Liver (tissue), 9 donors: ENCODE results near the gene PACS1. TPM values are rescaled to one million over a fixed set of nuclear protein-coding genes. Genes with fewer than 3 reads are reported as not detected.
A peak's percentile ranks its signal among the peaks of the same experiment; 100 is the strongest.

Source experiments
- DNase-seq: peaks from one replicate; pipeline ENCODE4 v3.0.0-alpha.2; 2017; ENCODE audit warnings: low spot score
- H3K27ac ChIP-seq, 2 donors: one replicate each; pipeline ENCODE4 v1.7.0; 2013; ENCODE audit warnings: inconsistent platforms in 2 of 2, low read length in 2 of 2, control low read depth in 1 of 2, low read depth in 1 of 2, mild to moderate bottlenecking in 1 of 2
- H3K27me3 ChIP-seq, 4 donors: one replicate each; pipeline versions ENCODE4 v1.6.1 to v1.7.0; 2013; ENCODE audit warnings: low read length in 3 of 4, inconsistent platforms in 1 of 4, mild to moderate bottlenecking in 1 of 4, moderate library complexity in 1 of 4; ENCODE audit not compliant: control insufficient read depth in 4 of 4, insufficient read depth in 4 of 4
- H3K36me3 ChIP-seq, 4 donors: one replicate each; pipeline versions ENCODE4 v1.6.1 to v1.7.0; 2013; ENCODE audit warnings: low read length in 3 of 4, mild to moderate bottlenecking in 3 of 4, low read depth in 1 of 4, moderate library complexity in 1 of 4; ENCODE audit not compliant: control insufficient read depth in 4 of 4, insufficient read depth in 3 of 4
- H3K4me1 ChIP-seq, 4 donors: one replicate each; pipeline versions ENCODE4 v1.6.1 to v1.7.0; 2013; ENCODE audit warnings: low read length in 3 of 4, mild to moderate bottlenecking in 3 of 4, moderate library complexity in 1 of 4; ENCODE audit not compliant: control insufficient read depth in 4 of 4, insufficient read depth in 4 of 4
- H3K4me3 ChIP-seq, 3 donors: one replicate each; pipeline versions ENCODE4 v1.6.1 to v1.7.0; 2013; ENCODE audit warnings: low read length in 3 of 3, control low read depth in 1 of 3, low read depth in 1 of 3, mild to moderate bottlenecking in 1 of 3
- H3K9ac ChIP-seq, 2 donors: one replicate each; pipeline ENCODE4 v1.7.0; 2013; ENCODE audit warnings: low read length in 2 of 2, mild to moderate bottlenecking in 2 of 2, moderate library complexity in 2 of 2, control low read depth in 1 of 2, low read depth in 1 of 2
- H3K9me3 ChIP-seq, 4 donors: one replicate each; pipeline versions ENCODE4 v1.6.1 to v1.7.0; 2013; ENCODE audit warnings: low read length in 3 of 4; ENCODE audit not compliant: control insufficient read depth in 4 of 4
- ATF3 ChIP-seq: IDR thresholded peaks from 2 replicates; pipeline ENCODE4 v1.6.1; 2016; ENCODE audit warnings: antibody characterized with exemption
- CTCF ChIP-seq: fragments of 150-350 bp; IDR thresholded peaks from 2 replicates; pipeline ENCODE4 v1.5.1; 2017; ENCODE audit warnings: improper control_type of control experiment, low read depth, low read length; ENCODE audit not compliant: missing input control
- EGR1 ChIP-seq, 2 donors: IDR thresholded peaks; 2 replicates each; pipeline ENCODE4 v1.6.1; 2016 to 2018; ENCODE audit warnings: antibody characterized with exemption in 2 of 2, low read depth in 2 of 2
- FOXA1 ChIP-seq: IDR thresholded peaks from 2 replicates; pipeline ENCODE4 v1.6.1; 2016; ENCODE audit warnings: antibody characterized with exemption
- FOXA2 ChIP-seq: IDR thresholded peaks from 2 replicates; pipeline ENCODE4 v1.6.1; 2016; ENCODE audit warnings: antibody characterized with exemption
- GABPA ChIP-seq, 2 donors: IDR thresholded peaks in 1 of 2; conservative IDR thresholded peaks in 1 of 2; 2 replicates each; pipeline ENCODE4 v1.6.1; 2016; ENCODE audit warnings: antibody characterized with exemption in 2 of 2, mild to moderate bottlenecking in 1 of 2, moderate library complexity in 1 of 2
- HNF4A ChIP-seq, 2 donors: conservative IDR thresholded peaks; 2 replicates each; pipeline ENCODE4 v1.6.1; 2016; ENCODE audit warnings: antibody characterized with exemption in 2 of 2, mild to moderate bottlenecking in 2 of 2
- HNF4G ChIP-seq: IDR thresholded peaks from 2 replicates; pipeline ENCODE4 v1.6.1; 2016; ENCODE audit warnings: antibody characterized with exemption
- JUND ChIP-seq, 2 donors: IDR thresholded peaks; 2 replicates each; pipeline ENCODE4 v1.6.1; 2016; ENCODE audit warnings: antibody characterized with exemption in 2 of 2
- MAX ChIP-seq: IDR thresholded peaks from 2 replicates; pipeline ENCODE4 v1.6.1; 2016; ENCODE audit warnings: antibody characterized with exemption
- NR2F2 ChIP-seq: IDR thresholded peaks from 2 replicates; pipeline ENCODE4 v1.6.1; 2016; ENCODE audit warnings: antibody characterized with exemption
- RAD21 ChIP-seq, 2 donors: IDR thresholded peaks; 2 replicates each; pipeline ENCODE4 v1.6.1; 2016; ENCODE audit warnings: antibody characterized with exemption in 2 of 2, mild to moderate bottlenecking in 2 of 2
- REST ChIP-seq: IDR thresholded peaks from 2 replicates; pipeline ENCODE4 v1.6.1; 2016; ENCODE audit warnings: antibody characterized with exemption, mild to moderate bottlenecking
- RXRA ChIP-seq, 2 donors: IDR thresholded peaks; 2 replicates each; pipeline ENCODE4 v1.6.1; 2017 to 2018; ENCODE audit warnings: antibody characterized with exemption in 2 of 2, mild to moderate bottlenecking in 1 of 2
- SP1 ChIP-seq: IDR thresholded peaks from 2 replicates; pipeline ENCODE4 v1.6.1; 2018; ENCODE audit warnings: antibody characterized with exemption, mild to moderate bottlenecking
- TAF1 ChIP-seq: conservative IDR thresholded peaks from 2 replicates; pipeline ENCODE4 v1.6.1; 2016; ENCODE audit warnings: antibody characterized with exemption, mild to moderate bottlenecking
- YY1 ChIP-seq: IDR thresholded peaks from 2 replicates; pipeline ENCODE4 v1.6.1; 2016; ENCODE audit warnings: antibody characterized with exemption, mild to moderate bottlenecking
- ZBTB33 ChIP-seq: IDR thresholded peaks from 2 replicates; pipeline ENCODE4 v1.6.1; 2016; ENCODE audit warnings: antibody characterized with exemption
- WGBS: extraction: QIAGEN DNeasy Blood & Tissue Kit; methylation state at CpG from one replicate; pipeline ENCODE4 v1.1.7; 2013; 5-methylcytosine and 5-hydroxymethylcytosine counted together
- polyA plus RNA-seq, 2 donors: library from polyadenylated mRNA; stranded (reverse) in 1 of 2; unstranded in 1 of 2; fragments of 200-250 nt in 1 of 2; fragments of >200 nt in 1 of 2; fragmentation: Nextera tagmentation in 1 of 2; extraction: Ambion mirVana in 1 of 2; gene quantifications; one replicate each; pipeline versions ENCODE4 v1.2.1 to v1.2.3, GENCODE V29; 2013 to 2015
- total RNA-seq, 2 donors: library from RNA; depleted of rRNA; stranded (reverse); fragments of >200 nt; gene quantifications; one replicate each; pipeline ENCODE4 v1.2.3, GENCODE V29; 2014
- donor health status: healthy.
- donor health status: healthy.
- donor health status: healthy.
- donor health status: healthy.
- donor health status: healthy.

Gene PACS1
- total and polyA plus RNA-seq, 4 donors = 2.7 to 9.1 (median 7.3) TPM

GRCh38 chr11:66222358-66223149, 152.5 kb downstream of the PACS1 start:
- DNase-seq = peak; percentile 89
- Histone ChIP-seq H3K9ac (no peak overlapping the region), H3K27ac (peak overlapping the region in 1 of 2 donors; percentile 3), H3K4me3 (no peak overlapping the region), H3K9me3 (no peaks in the 10 kb centered on the region), H3K4me1 (peaks cover 0 to 3% (median 0%) of the 10 kb centered on the region in 4 donors), H3K36me3 (peaks cover 0 to 7% (median 3%) of the 10 kb centered on the region in 4 donors), H3K27me3 (no peaks in the 10 kb centered on the region)
- TF ChIP-seq REST (peak; percentile 46), GABPA (IDR thresholded peaks at IDR 0.05 in 1 of 2, conservative IDR thresholded peaks at IDR 0.05 in 1 of 2) (no peak), TAF1 (no peak), MAX (no peak), YY1 (no peak), HNF4A (conservative IDR thresholded peaks at IDR 0.05) (peak in 1 of 2 donors; percentile 40), FOXA2 (no peak), EGR1 (IDR thresholded peaks at IDR 0.05; ENCODE audit: low read depth in 2 of 2) (no peak), RAD21 (IDR thresholded peaks at IDR 0.05) (peak; percentile 95 to 97), ZBTB33 (no peak), CTCF (peak; percentile 100), RXRA (IDR thresholded peaks at IDR 0.05) (peak; percentile 26 to 52), ATF3 (peak; percentile 70), NR2F2 (no peak), FOXA1 (no peak), SP1 (peak; percentile 29), HNF4G (no peak), JUND (IDR thresholded peaks at IDR 0.05) (no peak)
- WGBS = 27% methylated on average over 21 of the region's 21 CpGs
